ENCODE data around the gene KIAA1755. TPM values are rescaled to one million over a fixed set of nuclear protein-coding genes. Genes with fewer than 3 reads are reported as not detected.

Gene KIAA1755
- total and polyA plus RNA-seq, 9 of the 15 experiments (the other 6 are each of a cell fraction or from before 2014, with no cell fraction given) = not detected

GRCh38 chr20:38194971-38195504, 65.5 kb downstream of the KIAA1755 start (continued):
- TF ChIP-seq, protein P1, sequence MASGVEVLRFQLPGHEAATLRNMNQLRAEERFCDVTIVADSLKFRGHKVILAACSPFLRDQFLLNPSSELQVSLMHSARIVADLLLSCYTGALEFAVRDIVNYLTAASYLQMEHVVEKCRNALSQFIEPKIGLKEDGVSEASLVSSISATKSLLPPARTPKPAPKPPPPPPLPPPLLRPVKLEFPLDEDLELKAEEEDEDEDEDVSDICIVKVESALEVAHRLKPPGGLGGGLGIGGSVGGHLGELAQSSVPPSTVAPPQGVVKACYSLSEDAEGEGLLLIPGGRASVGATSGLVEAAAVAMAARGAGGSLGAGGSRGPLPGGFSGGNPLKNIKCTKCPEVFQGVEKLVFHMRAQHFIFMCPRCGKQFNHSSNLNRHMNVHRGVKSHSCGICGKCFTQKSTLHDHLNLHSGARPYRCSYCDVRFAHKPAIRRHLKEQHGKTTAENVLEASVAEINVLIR (CRISPR knock-in tag; IDR thresholded peaks at IDR 0.05) = no peak
- TF ChIP-seq, protein P2, sequence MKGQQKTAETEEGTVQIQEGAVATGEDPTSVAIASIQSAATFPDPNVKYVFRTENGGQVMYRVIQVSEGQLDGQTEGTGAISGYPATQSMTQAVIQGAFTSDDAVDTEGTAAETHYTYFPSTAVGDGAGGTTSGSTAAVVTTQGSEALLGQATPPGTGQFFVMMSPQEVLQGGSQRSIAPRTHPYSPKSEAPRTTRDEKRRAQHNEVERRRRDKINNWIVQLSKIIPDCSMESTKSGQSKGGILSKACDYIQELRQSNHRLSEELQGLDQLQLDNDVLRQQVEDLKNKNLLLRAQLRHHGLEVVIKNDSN (CRISPR knock-in tag; IDR thresholded peaks at IDR 0.05) = no peak
- TF ChIP-seq ZNF282 (CRISPR knock-in tag; IDR thresholded peaks at IDR 0.05) (no peak), RFX1 (IDR thresholded peaks at IDR 0.05) (no peak), ZNF184 (CRISPR knock-in tag; IDR thresholded peaks at IDR 0.05) (no peak), HNRNPK (IDR thresholded peaks at IDR 0.05; ENCODE audit: low read depth, low read length, poor library complexity, severe bottlenecking) (no peak), MXI1 (IDR thresholded peaks at IDR 0.05; ENCODE audit: low read depth, low read length) (no peak), SMAD2 (IDR thresholded peaks at IDR 0.05; ENCODE audit: low read depth, low read length) (no peak), ELF4 (CRISPR knock-in tag; IDR thresholded peaks at IDR 0.05) (no peak), ATF6 (CRISPR knock-in tag; IDR thresholded peaks at IDR 0.05) (no peak)

All from K562 (cell line).